T-helper 22 cell (primary cell): ENCODE results near the gene TP73.

Experiments used
- DNase-seq: peaks from one replicate; pipeline ENCODE4 v3.0.0-alpha.2; 2020; ENCODE audit warnings: low read depth

Gene TP73

DNA sequence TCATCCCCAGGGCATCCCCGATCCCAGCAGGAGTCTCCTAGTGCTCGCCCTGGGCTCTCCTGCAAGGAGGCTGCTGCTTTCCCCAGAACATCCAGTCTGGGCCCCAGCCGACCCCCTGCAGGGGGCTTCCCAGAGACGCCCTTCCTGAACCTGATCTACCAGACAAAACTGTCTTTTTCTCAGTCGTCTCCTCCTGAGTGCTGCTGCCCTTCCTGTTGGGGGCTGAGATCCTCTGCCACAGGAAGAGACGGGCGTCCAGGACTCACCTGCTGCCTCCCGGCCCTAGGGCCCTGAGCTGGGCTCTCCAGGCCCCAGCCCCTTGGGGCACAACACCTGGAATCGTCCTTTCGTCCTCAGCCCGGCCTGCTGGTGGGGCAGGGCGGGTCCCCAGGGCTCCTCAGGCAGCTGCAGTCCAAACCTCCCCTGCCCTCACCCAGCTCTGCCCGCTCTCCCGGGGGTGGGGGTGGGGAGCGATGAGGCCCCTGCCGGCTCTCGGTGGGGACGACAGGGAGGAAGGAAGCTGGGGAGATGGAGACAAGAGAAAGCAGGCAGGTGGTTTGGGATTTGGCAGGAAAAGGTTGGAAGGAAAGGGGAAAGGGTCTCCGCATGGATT, 36.9 kb downstream of the TP73 start:
- DNase-seq: no peak

DNA sequence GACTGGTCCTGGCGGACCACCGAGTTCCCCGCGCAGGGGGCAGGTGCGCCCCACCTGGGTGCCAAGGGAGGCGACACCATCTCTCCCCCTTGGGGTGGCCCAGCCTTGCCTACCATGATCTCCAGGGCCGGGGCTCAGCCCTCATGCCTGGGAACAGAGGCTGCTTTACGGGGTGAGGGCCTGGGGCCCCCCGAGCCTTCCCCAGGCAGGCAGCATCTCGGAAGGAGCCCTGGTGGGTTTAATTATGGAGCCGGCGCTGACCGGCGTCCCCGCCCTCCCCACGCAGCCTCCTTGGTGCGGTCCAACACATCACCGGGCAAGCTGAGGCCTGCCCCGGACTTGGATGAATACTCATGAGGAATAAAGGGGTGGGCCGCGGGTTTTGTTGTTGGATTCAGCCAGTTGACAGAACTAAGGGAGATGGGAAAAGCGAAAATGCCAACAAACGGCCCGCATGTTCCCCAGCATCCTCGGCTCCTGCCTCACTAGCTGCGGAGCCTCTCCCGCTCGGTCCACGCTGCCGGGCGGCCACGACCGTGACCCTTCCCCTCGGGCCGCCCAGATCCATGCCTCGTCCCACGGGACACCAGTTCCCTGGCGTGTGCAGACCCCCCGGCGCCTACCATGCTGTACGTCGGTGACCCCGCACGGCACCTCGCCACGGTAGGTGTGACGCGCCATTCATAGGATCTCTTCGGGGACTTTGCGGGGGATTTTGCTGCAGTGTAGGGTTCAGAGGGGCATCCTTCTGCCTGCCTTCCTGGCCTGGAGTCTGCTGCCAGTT, 38.2 kb downstream of the TP73 start:
- no peak for DNase-seq

DNA sequence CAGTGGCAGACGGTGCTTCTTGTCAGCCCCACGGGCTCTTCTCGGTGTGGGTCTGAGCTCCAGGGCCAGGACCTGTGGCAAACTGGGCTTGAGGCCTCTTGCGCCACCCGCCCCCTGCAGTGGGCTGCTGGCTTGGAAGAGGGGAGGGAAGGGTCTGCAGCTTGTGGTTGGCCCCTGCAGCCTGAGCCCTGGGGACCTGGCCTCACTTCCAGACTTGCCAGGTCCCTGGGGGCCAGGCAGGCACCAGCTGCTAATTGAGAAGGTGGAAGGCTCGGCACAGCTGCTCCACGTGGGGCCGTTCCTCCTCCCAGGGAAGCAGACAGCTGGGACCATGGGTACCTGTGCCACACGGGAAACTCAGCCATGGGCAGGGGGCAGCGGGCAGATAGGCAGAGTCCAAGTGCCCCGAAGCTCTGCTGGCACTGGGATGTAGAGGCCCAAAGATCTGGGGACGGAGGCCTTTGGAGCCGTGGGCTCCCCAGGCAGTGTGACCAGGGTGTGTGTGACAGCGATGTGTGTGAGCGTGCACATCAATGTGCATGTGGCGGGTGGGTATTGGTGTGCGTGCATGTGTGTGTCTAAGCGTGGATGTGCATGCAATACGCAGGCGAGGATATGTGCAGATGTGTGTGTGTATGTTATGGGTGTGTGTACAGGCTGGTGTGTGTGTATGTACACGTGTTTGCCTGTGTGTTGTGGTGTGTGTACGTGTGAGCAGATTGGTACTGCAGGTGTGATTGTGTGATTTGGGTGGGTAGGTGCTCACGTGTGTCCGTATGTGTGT, 39.3 kb downstream of the TP73 start:
- no peak for DNase-seq

DNA sequence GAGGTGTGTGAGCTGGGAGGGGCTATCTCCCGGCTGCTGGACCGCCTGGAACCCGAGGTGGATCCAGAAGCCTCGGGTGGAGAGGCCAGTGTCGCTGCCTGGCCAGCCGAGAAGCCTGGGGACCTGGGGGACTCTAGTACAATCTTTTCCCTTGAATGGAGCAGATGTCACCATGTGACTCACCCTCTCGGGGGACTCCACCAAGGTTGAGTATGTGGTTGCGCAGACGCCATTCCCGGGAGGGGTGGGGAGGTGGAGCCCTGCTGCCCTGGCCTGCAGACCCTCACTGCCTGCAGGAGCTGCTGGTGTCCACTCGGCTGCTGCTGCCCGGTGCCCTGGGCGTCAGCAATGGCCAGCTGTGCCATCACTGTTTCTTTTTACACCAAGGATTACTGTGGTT, 40.3 kb downstream of the TP73 start:
- DNase-seq: no peak

DNA sequence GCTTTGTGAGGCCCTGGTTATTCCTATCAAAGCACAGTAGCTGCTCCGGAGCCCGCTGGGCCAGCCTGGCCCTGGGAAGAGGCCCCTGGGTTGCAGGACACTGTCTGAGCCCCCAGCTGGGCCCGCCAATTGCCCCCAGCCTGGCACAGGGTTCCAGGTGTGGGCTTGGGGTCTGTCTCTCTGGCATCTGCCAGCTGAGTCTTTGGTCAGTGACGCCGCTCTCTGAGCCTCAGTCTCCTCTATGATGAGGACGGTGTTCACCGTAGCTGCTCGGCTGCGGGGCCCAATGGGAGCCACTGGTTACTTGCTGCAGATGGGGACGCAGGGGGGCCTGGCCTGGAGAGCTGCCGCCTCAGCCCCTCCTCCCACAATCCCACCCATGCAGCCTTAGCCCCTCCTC, 41.0 kb downstream of the TP73 start:
- no peak for DNase-seq

DNA sequence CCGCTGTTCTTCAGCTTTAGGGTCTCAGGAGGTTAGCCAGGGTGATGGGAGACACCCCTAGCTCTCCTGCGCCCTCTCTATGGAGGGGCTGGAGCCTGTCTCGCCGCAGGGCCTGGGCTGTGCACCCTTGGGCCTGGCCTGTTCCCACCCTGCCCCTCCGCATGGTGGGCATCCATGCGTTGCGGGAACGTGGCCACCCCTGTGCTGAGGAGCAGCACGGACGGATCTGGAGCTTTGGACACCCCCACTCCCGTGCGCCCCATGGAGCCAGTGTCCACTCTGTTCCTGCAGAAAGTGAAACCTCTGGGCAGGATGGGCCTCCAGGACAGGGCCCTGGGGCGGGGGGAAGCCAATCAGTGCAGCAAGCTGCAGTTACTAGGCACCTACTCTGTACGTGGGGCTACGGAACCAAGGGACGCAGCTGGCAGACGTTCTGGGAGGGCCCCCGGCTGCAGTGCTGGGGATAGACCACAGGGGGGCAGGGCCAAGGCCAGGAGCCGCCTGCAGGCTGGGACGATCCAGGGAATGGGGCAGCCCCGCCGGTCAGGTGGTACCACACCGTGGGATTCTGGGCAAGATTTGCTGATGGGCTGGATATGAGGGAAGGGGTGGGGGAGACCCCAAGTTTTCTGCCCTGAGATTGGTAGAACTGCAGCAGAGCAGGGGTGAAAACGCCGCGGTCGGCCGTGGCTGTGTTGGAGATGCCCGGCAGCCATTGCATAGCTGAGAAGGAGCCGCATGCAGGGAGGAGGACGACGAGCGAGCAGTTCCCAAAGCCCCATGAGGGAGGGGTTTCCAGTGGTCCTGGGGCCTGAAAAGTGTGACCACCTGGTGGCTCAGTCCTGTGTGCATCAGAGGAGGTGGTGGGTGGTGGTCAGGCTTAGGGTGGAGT, 43.3 kb downstream of the TP73 start:
- no peak for DNase-seq

DNA sequence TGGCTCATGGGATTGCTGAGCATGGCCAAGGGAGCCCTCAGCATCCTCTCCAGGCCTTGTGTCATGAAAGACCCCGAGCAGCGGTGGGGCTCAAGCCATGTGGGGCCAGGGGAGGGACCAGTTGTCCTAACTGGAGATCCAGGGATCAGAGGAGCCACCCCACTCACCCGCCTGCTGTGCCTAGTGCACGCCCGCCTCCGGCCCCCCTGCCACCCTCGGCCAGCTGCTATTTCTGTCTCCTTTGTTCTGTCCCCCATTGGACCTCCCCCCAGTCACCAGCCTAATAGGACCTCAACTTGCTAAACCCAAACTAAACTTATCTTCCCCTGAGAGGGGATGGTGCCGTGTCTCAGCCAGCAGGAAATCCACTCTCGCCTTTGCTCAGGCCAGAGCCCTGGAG, 44.4 kb downstream of the TP73 start:
- DNase-seq: no peak

DNA sequence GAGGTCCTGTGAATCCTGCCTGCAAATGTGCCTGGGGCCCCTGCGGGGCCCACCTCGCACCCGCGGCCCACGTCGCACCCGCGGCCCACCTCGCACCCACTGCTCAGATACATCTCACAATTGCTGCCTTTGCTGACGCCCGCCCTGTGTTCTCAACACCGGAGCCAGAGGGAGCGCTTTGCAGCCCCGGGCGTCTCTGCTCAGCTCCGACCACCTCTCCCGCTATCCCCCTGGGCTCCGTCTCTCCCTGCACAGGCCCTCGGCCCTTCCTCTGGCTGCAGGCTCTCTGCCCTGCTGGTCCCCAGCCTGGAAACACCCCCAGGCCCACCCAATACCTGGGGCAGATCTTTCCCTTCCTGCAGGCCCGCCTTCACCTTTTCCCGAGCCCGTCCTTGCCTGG, 44.8 kb downstream of the TP73 start:
- DNase-seq: no peak

DNA sequence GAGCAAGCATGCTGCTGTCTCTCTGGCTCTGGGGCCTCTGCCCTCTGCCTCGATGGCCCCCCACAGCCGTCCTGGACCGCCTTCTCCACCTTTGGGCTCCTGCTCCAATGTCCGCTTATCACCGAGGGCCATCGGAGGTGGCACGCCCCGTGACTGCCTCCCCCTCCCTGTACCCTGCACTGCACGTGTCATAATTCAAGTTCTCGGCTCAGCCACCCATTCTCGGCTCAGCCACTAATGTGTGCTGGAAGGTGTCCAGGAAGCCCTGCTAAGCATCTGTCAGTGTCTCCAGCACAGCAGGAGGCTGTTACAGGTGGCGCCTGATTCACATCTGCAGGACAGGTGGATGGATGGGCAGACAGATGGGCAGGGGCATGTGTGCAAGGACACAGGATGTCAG, 45.5 kb downstream of the TP73 start:
- no peak for DNase-seq

DNA sequence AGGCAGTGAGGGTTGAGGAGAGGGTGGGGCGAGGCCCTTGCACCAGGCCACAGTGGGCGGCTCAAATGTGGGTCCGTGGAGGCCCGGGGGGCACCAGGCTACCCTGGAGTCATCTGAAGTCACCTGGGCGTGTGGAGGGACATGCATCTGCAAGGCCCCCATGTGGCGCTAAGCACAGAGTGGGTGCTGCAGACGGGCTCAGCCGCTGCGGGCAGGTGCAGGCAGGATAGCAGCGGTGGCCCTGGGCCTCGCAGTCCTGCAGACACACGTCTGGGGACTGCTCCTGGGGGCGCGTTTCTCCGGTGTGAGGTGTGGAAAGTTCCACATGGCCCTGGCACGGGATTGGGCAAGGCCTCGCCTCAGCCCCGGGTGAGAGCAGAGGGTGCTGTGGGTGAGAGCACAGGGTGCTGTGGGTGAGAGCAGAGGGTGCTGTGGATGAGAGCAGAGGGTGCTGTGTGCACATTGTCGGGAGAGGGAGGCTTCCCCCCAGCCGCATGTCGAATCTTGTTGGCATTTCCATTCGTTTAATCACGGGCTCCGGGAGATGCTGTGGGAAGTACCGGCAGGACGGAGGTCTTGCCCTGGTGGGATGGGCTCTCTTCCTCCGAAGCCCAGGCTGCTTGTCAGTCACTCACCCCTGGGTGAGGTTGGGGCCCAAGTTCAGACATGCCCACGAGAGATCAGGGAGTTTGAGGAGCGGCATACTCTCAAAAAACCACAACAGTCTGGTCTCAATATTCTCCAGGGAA, 46.5 kb downstream of the TP73 start:
- DNase-seq: no peak

DNA sequence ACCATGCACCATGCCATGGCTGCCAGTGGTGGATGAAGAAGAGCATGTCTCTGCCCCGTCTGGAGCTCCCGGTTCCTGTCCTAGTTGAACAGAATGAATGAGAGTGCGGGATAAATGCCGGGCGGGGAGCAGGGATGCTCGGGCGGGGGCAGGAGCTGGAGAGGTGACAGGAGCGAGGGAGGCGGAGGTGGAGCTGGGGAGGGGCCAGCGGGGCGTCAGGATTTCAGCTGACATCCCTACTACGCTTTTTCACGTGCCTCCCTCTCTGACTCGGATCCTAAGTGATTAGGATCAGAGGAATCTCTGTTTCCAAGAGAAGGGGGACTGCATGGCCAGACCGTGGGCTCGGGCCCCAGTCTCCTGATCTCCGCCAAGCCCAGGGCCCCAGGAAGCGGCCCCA, 47.3 kb downstream of the TP73 start:
- no peak for DNase-seq

DNA sequence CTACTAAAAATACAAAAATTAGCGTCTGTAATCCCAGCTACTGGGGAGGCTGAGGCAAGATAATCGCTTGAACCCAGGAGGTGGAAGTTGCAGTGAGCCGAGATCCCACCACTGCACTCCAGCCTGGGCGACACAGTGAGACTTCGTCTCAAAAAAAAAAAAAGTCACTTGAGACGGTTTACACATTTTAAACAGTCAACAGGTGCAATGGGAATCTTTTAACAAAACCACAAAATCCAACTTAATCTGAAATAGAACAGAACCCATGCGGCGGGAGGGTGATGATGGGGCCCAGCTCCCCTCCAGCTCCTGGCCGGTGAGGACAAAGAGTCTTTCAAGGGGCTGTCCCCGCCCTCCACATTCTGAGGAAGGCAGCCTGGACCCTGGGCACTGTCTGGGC, 48.3 kb downstream of the TP73 start:
- no peak for DNase-seq

DNA sequence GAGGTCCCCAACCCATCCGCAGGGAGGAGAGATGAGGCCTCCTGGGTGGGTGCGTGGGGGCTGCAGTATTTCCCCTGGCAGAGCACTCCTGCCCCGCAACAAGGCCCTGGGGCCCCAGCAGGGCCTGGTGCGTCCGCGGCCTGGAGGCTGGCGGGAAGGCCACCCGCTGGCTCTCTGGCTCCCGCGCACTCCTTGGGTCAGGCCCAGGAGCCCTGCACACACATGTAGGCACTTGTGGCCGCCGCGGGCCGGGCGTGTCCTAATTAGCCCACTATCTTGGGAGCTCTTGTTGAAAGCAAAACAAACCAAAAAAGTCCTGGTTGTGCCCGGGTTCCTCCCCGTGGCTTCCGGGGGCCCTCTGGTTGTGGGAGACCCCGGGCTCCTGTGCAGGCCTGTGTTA, 50.2 kb downstream of the TP73 start:
- no peak for DNase-seq

DNA sequence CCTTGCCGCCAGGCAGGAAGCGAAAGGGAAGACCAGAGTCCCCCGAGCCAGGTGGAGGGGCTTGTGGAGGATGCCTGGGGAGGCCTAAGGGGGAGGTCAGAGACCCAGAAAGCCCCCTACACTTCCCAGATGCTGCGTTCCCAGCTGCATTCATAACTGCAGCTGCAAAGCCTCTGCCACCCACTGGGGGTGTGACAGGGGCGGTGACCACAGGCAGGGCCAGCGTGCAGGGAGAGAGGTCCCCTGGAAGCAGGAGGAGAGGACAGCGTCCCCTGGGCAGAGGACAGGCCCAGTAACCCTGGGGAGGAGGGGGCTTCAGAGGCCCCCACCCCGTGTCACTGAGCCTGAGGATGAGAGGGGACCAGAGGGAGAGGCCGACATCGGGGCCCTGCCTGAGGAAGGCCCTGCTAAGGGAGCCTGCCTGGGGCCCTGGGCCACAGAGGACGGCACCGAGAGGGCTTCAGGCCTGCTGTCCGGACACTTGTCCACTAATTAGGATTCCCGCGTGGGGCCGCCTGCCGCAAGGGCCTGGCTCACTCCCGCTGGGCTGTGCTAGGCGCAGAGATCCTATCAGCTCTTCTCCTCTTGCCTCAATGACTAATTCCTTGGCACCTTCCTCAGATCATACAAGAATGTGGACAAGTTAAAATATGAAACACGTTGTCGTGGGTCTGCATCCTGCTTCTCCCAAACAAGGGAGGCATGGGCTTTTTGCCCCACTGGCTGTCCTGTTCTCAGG, 50.8 kb downstream of the TP73 start:
- no peak for DNase-seq

DNA sequence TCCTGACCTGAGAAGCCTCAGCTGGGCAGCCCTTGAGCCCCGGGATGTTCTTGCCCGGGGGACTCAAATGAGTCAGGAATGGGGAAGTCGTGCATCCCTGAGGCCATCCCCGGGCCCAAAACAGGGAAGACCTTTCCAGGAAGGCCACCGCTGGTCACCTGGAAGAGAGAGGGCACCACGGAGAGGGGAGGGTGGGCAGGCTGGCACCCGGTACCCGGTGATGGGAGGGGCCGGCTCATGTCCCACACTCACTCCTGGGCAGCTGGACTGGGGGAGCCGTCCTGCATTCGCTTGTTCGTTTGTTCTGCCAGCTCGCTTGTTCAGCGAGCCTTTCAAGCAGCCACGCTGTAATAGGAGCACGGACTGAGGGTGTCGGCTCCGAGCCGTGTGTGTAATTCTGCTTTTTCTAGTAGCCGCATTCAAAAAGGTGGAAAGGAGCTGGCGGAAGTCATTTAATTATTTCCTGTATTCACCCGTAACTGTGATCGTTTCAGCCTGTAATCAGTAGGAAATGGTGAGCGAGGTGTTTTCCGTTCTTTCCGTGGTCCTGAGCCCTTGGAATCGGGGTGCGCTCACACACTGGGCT, 51.6 kb downstream of the TP73 start:
- no peak for DNase-seq

DNA sequence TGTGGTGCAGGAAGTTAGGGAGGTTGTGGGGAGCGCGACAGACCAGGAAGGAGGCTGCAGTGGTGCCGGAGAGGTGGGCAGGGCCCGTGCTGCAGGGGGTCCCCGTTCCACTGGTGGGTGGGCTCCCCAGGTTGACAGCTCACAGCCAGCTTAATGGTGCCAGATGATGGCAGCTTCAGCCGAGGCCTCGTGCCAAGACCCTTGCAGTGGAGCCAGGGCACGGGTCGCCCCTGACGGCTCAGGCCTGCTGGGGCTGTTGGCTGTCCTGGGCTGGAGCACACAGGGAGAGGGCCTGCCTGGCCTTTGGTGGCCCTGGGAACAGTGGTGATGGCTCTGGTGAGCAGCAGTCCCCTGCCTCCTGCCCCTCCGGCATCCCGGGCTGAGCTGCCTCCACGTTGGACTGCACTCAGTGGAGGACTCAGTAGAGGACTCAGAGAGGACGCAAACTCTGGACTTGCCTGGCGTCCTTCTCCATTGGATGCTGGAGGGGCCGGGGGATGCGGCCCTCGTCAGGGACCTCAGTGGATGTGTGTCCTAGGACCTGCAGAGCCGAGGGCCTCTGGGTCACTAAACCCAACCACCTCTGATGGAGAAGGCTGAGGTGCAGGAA, 53.1 kb downstream of the TP73 start:
- DNase-seq: no peak

DNA sequence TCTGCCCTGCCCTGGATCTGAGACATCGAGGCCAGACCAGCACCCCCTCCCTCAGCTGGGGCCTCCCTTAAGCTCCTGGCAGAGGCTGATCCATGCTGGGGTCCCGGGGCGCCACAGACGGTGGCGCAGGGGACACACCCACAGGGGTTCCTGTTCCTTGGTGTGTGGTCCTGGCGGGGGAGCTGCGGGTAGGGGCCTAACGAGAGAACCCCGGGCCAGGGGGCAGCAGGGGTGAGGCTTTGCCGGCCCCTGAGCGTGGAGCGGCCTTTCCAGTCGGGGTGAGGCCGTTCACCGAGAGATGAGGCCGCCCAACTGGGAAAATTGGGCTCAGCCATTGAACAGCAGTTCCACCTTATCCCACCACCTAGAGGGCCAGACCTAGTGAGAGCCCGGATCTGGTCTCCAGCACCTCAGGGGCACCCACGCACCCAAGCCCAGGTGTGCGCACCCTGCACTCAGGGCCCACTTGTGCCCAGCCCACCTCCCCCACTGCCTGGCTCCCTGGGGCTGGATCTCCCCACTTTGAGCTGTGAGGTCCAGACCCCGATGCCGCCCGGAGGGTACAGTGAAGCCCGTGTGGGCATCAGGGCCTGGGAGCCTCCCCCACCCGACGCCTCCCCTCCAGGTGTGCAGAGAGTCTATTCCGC, 54.5 kb downstream of the TP73 start:
- no peak for DNase-seq

DNA sequence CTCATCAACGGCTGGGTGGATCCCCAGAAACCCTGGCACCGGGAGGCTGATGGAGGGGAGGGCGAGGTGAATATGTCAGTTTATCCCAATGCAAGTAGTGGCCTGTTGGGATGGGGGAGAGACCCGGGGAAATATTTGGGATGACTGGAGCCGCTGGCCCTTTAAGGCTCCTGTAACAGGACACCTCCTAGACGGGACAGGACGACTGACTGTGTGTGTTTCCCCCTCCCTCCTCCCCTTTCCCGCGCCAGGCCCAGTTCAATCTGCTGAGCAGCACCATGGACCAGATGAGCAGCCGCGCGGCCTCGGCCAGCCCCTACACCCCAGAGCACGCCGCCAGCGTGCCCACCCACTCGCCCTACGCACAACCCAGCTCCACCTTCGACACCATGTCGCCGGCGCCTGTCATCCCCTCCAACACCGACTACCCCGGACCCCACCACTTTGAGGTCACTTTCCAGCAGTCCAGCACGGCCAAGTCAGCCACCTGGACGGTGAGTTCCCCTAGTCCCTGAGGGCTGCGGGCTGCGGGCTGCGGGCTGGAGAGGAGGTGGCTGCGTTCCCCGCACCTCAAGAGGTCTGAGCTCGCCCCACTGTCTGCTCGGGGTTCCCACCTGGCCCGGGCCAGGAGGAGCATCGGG, 55.1 kb downstream of the TP73 start:
- DNase-seq: no peak

DNA sequence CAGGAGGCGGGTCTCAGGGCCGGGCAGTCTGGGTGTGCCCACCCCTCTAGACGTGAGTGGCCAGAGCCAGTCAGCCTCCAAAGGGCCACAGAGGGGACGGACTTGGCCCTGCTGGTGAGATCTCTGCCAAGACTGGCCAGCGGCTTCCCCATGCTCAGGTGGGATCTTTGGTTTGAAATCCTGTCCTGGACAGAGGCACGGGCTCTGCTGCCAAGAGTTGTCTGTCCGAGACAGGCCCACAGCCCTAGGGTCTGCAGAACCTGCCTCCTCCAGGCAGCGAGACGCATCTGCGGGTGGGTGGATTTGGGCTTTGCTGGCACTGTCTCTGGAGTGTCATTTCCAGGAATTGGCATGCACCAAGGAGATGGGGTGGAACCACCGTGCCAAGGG, 55.6 kb downstream of the TP73 start:
- DNase-seq: no peak
